ENCODE results near the gene FYB1. TPM values are rescaled to one million over a fixed set of nuclear protein-coding genes. Genes with fewer than 3 reads are reported as not detected.

FYB1 gene
- total RNA-seq, 2 experiments from 2014 or later: 0.16 TPM; not detected in 1

DNA sequence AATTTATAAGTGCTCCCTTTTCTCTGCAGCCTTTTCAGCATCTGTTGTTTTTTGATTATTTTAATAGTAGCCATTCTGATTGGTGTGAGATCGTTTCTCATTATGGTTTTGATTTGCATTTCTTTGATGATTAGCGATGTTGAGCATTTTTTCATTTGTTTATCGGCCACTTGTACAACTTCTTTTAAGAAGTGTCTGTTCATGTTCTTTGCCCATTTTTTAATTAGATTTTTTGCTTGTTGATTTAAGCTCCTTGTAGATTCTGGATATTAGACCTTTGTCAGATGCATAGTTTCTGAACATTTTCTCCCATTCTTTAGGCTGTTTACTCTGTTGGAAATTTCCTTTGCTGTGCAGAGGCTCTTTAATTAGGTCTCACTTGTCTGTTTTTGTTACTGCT lies 46.3 kb downstream of the FYB1 start:
- intact Hi-C loops (cut with micrococcal nuclease; ENCODE audit: unreplicated experiment): no loop called here

DNA sequence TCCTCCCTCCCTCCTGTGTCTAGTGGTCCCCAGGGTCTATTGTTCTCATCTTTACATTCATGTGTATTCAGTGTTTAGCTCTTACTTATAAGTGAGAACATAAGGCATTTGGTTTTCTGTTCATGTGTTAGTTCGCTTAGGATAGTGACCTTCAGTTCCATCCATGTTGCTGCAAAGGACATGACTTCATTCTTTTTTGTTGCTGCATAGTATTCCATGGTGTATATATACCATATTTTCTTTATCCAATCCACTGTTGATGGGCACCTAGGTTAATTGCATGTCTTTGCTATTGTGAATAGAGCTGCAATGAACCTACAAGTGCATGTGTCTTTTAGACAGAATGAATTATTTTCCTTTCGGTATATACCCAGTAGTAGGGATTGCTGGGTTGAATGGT lies 46.8 kb downstream of the FYB1 start:
- ChIA-PET CTCF (ENCODE audit: unreplicated experiment) (no interaction called here), POLR2A (no interaction called here)
- Histone ChIP-seq H4K20me1 (ENCODE audit: insufficient read depth, low read length) (no peaks in the 10 kb centered on the region), H3K9me3 (ENCODE audit: low read length) (no peaks in the 10 kb centered on the region), H3K36me3 (ENCODE audit: insufficient read depth, low read length) (no peaks in the 10 kb centered on the region), H3K4me1 (ENCODE audit: insufficient read depth, low read length, poor library complexity, severe bottlenecking) (peaks cover 2% of the 10 kb centered on the region), H3K79me2 (ENCODE audit: insufficient read depth, low read depth, low read length) (no peaks in the 10 kb centered on the region), H3K9me2 (ENCODE audit: insufficient read depth, low read length) (no peaks in the 10 kb centered on the region), H2AFZ (ENCODE audit: low read length) (no peak overlapping the region), H3K4me3 (ENCODE audit: low read depth, low read length, poor library complexity, severe bottlenecking) (no peak overlapping the region), H3K27ac (ENCODE audit: low read depth, low read length, poor library complexity, severe bottlenecking) (no peak overlapping the region), H3K4me2 (ENCODE audit: low read length) (no peak overlapping the region)
- intact Hi-C loops (cut with micrococcal nuclease; ENCODE audit: unreplicated experiment): no loop called here
- no TSS peak for BruUV-seq (replicated peaks)
- TF ChIP-seq, protein P1, sequence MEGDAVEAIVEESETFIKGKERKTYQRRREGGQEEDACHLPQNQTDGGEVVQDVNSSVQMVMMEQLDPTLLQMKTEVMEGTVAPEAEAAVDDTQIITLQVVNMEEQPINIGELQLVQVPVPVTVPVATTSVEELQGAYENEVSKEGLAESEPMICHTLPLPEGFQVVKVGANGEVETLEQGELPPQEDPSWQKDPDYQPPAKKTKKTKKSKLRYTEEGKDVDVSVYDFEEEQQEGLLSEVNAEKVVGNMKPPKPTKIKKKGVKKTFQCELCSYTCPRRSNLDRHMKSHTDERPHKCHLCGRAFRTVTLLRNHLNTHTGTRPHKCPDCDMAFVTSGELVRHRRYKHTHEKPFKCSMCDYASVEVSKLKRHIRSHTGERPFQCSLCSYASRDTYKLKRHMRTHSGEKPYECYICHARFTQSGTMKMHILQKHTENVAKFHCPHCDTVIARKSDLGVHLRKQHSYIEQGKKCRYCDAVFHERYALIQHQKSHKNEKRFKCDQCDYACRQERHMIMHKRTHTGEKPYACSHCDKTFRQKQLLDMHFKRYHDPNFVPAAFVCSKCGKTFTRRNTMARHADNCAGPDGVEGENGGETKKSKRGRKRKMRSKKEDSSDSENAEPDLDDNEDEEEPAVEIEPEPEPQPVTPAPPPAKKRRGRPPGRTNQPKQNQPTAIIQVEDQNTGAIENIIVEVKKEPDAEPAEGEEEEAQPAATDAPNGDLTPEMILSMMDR (conservative IDR thresholded peaks at IDR 0.05; ENCODE audit: low read length): no peak
- TF ChIP-seq EZH2phosphoT487 (IDR thresholded peaks at IDR 0.05; ENCODE audit: borderline replicate concordance, low read depth, low read length): no peak
- DNase-seq (ENCODE audit: low spot score): no peak

More for the DNA sequence above, 46.3 kb downstream of the FYB1 start:
- no TSS peak for BruUV-seq (replicated peaks)
- H3K36me3 ChIP-seq (ENCODE audit: insufficient read depth, low read length): no peaks in the 10 kb centered on the region
- H2AFZ ChIP-seq (ENCODE audit: low read length): no peak overlapping the region
- no peak for TF ChIP-seq EZH2phosphoT487 (IDR thresholded peaks at IDR 0.05; ENCODE audit: borderline replicate concordance, low read depth, low read length)
- TF ChIP-seq, protein P1 (conservative IDR thresholded peaks at IDR 0.05; ENCODE audit: low read length): no peak
- DNase-seq (ENCODE audit: low spot score): no peak
- no peak overlapping the region for H3K4me3 ChIP-seq (ENCODE audit: low read depth, low read length, poor library complexity, severe bottlenecking)
- no peaks in the 10 kb centered on the region for H3K9me2 ChIP-seq (ENCODE audit: insufficient read depth, low read length)
- H3K4me1 ChIP-seq (ENCODE audit: insufficient read depth, low read length, poor library complexity, severe bottlenecking): peaks cover 3% of the 10 kb centered on the region
- no peak overlapping the region for H3K4me2 ChIP-seq (ENCODE audit: low read length)
- H3K79me2 ChIP-seq (ENCODE audit: insufficient read depth, low read depth, low read length): no peaks in the 10 kb centered on the region
- no peaks in the 10 kb centered on the region for H4K20me1 ChIP-seq (ENCODE audit: insufficient read depth, low read length)
- POLR2A ChIA-PET: no interaction called here
- no peaks in the 10 kb centered on the region for H3K9me3 ChIP-seq (ENCODE audit: low read length)
- CTCF ChIA-PET (ENCODE audit: unreplicated experiment): no interaction called here
- H3K27ac ChIP-seq (ENCODE audit: low read depth, low read length, poor library complexity, severe bottlenecking): no peak overlapping the region

DNA sequence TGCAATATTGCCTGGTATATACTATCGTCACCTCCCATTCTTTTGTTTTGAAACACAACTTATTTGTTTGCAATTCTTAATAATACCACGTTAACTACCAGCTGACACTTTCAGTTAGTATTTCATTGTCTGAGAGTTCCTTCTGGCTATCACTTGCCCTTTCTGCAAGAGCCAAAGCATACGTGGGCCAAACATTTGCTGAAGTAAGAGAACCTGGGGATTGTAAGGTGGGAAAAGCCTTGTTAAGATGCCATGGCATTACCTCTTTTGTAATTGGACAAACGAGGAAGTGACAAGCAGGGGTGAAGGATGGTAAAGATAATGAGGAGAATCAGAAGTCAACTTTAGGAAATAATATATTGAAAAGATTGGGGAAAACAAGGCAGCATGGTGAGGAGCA lies 47.7 kb downstream of the FYB1 start:
- Histone ChIP-seq H2AFZ (ENCODE audit: low read length) (no peak overlapping the region), H3K9me3 (ENCODE audit: low read length) (no peaks in the 10 kb centered on the region), H3K36me3 (ENCODE audit: insufficient read depth, low read length) (no peaks in the 10 kb centered on the region), H3K27ac (ENCODE audit: low read depth, low read length, poor library complexity, severe bottlenecking) (no peak overlapping the region), H3K4me1 (ENCODE audit: insufficient read depth, low read length, poor library complexity, severe bottlenecking) (no peaks in the 10 kb centered on the region), H3K4me2 (ENCODE audit: low read length) (no peak overlapping the region), H3K9me2 (ENCODE audit: insufficient read depth, low read length) (no peaks in the 10 kb centered on the region), H4K20me1 (ENCODE audit: insufficient read depth, low read length) (no peaks in the 10 kb centered on the region), H3K4me3 (ENCODE audit: low read depth, low read length, poor library complexity, severe bottlenecking) (no peak overlapping the region), H3K79me2 (ENCODE audit: insufficient read depth, low read depth, low read length) (no peaks in the 10 kb centered on the region)
- intact Hi-C loops (cut with micrococcal nuclease; ENCODE audit: unreplicated experiment): no loop called here
- no peak for DNase-seq (ENCODE audit: low spot score)
- POLR2A ChIA-PET: no interaction called here
- TF ChIP-seq, protein P1 (conservative IDR thresholded peaks at IDR 0.05; ENCODE audit: low read length): no peak
- no peak for TF ChIP-seq EZH2phosphoT487 (IDR thresholded peaks at IDR 0.05; ENCODE audit: borderline replicate concordance, low read depth, low read length)
- CTCF ChIA-PET (ENCODE audit: unreplicated experiment): no interaction called here
- BruUV-seq (replicated peaks): no TSS peak
